Loucy (cell line): ENCODE results near the gene EDC3.

Experiments
- H2AFZ ChIP-seq: fragments of 200-600 bp; sonication (generic); 2 replicates; pipeline ENCODE4 v1.6.0; 2016; ENCODE audit warnings: antibody characterized with exemption, mild to moderate bottlenecking, low read length, moderate library complexity
- H3F3A ChIP-seq: fragments of 200-600 bp; 2 replicates; pipeline ENCODE4 v1.6.0; 2016; ENCODE audit warnings: antibody characterized with exemption, low read depth, mild to moderate bottlenecking
- H3K27me3 ChIP-seq: fragments of 200-600 bp; sonication (generic); 2 replicates; pipeline ENCODE4 v1.6.1; 2014; ENCODE audit warnings: low read length, mild to moderate bottlenecking; ENCODE audit not compliant: insufficient read depth, poor library complexity, severe bottlenecking
- H3K36me3 ChIP-seq: fragments of 200-600 bp; sonication (generic); 2 replicates; pipeline ENCODE4 v1.6.1; 2016; ENCODE audit warnings: low read length; ENCODE audit not compliant: insufficient read depth
- H3K4me1 ChIP-seq: fragments of 200-600 bp; sonication (generic); 2 replicates; pipeline ENCODE4 v1.5.1; 2014; ENCODE audit warnings: low read length, mild to moderate bottlenecking; ENCODE audit not compliant: insufficient read depth, poor library complexity, severe bottlenecking
- H3K4me2 ChIP-seq: fragments of 200-600 bp; sonication (generic); 2 replicates; pipeline ENCODE4 v1.6.0; 2014; ENCODE audit warnings: antibody characterized with exemption, low read length, low read depth, mild to moderate bottlenecking; ENCODE audit not compliant: poor library complexity, severe bottlenecking
- H3K4me3 ChIP-seq: fragments of 200-600 bp; sonication (generic); 2 replicates; pipeline ENCODE4 v1.5.1; 2014; ENCODE audit warnings: low read length, mild to moderate bottlenecking, mixed read lengths; ENCODE audit not compliant: poor library complexity, severe bottlenecking
- H3K79me2 ChIP-seq: fragments of 200-600 bp; sonication (generic); 2 replicates; pipeline ENCODE4 v1.6.1; 2014; ENCODE audit warnings: low read length; ENCODE audit not compliant: insufficient read depth
- H3K9ac ChIP-seq: fragments of 200-600 bp; sonication (generic); 2 replicates; pipeline ENCODE4 v1.6.0; 2014; ENCODE audit warnings: mild to moderate bottlenecking, low read depth, low read length, moderate library complexity; ENCODE audit not compliant: poor library complexity, severe bottlenecking
- H3K9me2 ChIP-seq: fragments of 200-600 bp; sonication (generic); replicated peaks from 2 replicates; pipeline ENCODE4 v1.6.1; 2016; ENCODE audit warnings: low read depth, low read length, mixed read lengths
- H3K9me3 ChIP-seq: fragments of 200-600 bp; sonication (generic); 2 replicates; pipeline ENCODE4 v1.6.1; 2014; ENCODE audit warnings: mild to moderate bottlenecking, antibody characterized with exemption, low read length, low read depth; ENCODE audit not compliant: insufficient read depth
- H4K20me1 ChIP-seq: fragments of 200-600 bp; sonication (generic); 2 replicates; pipeline ENCODE4 v1.6.0; 2014; ENCODE audit warnings: antibody characterized with exemption, low read length, mild to moderate bottlenecking; ENCODE audit not compliant: insufficient read depth, poor library complexity, severe bottlenecking
- CTCF ChIP-seq: fragments of 200-600 bp; sonication (generic); conservative IDR thresholded peaks from 2 replicates; pipeline ENCODE4 v1.5.1; 2014; ENCODE audit warnings: mild to moderate bottlenecking, antibody characterized with exemption, low read length
- EZH2phosphoT487 ChIP-seq: fragments of 200-600 bp; IDR thresholded peaks from 2 replicates; pipeline ENCODE4 v1.6.1; 2018; ENCODE audit warnings: antibody characterized with exemption, mild to moderate bottlenecking, moderate library complexity, borderline replicate concordance

The EDC3 gene

GRCh38 chr15:74653426-74654102, 42.3 kb downstream of the EDC3 start:
- Histone ChIP-seq H3K79me2 (peaks cover 13% of the 10 kb centered on the region; the same call in 1 of the 2 replicates), H3K4me1 (no peaks in the 10 kb centered on the region), H3K36me3 (peaks cover 30% of the 10 kb centered on the region; the same call in 1 of the 2 replicates), H3K9me2 (no peaks in the 10 kb centered on the region), H3K27me3 (no peaks in the 10 kb centered on the region), H4K20me1 (no peaks in the 10 kb centered on the region), H3K4me2 (no peak overlapping the region), H3K9me3 (no peaks in the 10 kb centered on the region), H3K4me3 (no peak overlapping the region), H2AFZ (no peak overlapping the region), H3F3A (no peaks in the 10 kb centered on the region), H3K9ac (no peak overlapping the region)
- TF ChIP-seq EZH2phosphoT487 (no peak), CTCF (no peak)

- TF ChIP-seq EZH2phosphoT487, result no peak
- no peak for TF ChIP-seq CTCF
- Histone ChIP-seq H3K9me2 (no peaks in the 10 kb centered on the region), H3K4me3 (no peak overlapping the region), H3K27me3 (no peaks in the 10 kb centered on the region), H3K9ac (no peak overlapping the region), H3F3A (no peaks in the 10 kb centered on the region), H3K4me1 (no peaks in the 10 kb centered on the region), H3K9me3 (no peaks in the 10 kb centered on the region), H3K79me2 (peaks cover 4% of the 10 kb centered on the region), H4K20me1 (no peaks in the 10 kb centered on the region), H2AFZ (no peak overlapping the region), H3K36me3 (peaks cover 34% of the 10 kb centered on the region; the same call in 1 of the 2 replicates), H3K4me2 (no peak overlapping the region)
Measured at GRCh38 chr15:74651242-74651741, 44.5 kb downstream of the EDC3 start.

GRCh38 chr15:74648051-74648842, 47.6 kb downstream of the EDC3 start:
- Histone ChIP-seq H3K9me3 (no peaks in the 10 kb centered on the region), H3K79me2 (peaks cover 4% of the 10 kb centered on the region), H3K4me1 (peaks cover 5% of the 10 kb centered on the region), H3K4me2 (no peak overlapping the region), H3K27me3 (no peaks in the 10 kb centered on the region), H3K36me3 (peaks cover 22% of the 10 kb centered on the region; the same call in 1 of the 2 replicates), H3K9ac (no peak overlapping the region), H3K9me2 (no peaks in the 10 kb centered on the region), H2AFZ (no peak overlapping the region), H3K4me3 (no peak overlapping the region), H3F3A (no peaks in the 10 kb centered on the region), H4K20me1 (no peaks in the 10 kb centered on the region)
- TF ChIP-seq EZH2phosphoT487, result no peak
